Measurements from ENCODE around the gene ETV2.

The ETV2 gene

GRCh38 chr19:35692010-35692409 lies 50.5 kb downstream of the ETV2 start:
- DNase-seq: no peak
- intact Hi-C loops (cut with DNase I): no loop called here

- intact Hi-C loops (cut with DNase I): loop anchor here (1.0 kb wide), 1 partner anchor 24 kb away; no protein-coding TSS in a partner anchor
- DNase-seq: no peak
These were observed 51.9 kb downstream of the ETV2 start for GRCh38 chr19:35693422-35693821.

- intact Hi-C loops (cut with DNase I): loop anchor here (1.0 kb wide), 1 partner anchor 23 kb away; no protein-coding TSS in a partner anchor
- DNase-seq: peak; percentile 72 to 95 (median 89)
These were observed 52.5 kb downstream of the ETV2 start for GRCh38 chr19:35693835-35694599.
